Upper lobe of left lung (tissue), 4 donors: ENCODE results near the gene PAK2.

Experiments used
- EP300 ChIP-seq, 4 donors: sonication (generic); formaldehyde crosslinking; IDR thresholded peaks; one replicate each; pipeline ENCODE4 v1.5.1; 2017; ENCODE audit warnings: antibody characterized with exemption in 4 of 4, control low read depth in 2 of 4
- POLR2A ChIP-seq, 4 donors: fragments of 450-650 bp; IDR thresholded peaks; one replicate each; pipeline ENCODE4 v1.5.1; 2016 to 2017; ENCODE audit warnings: antibody characterized with exemption in 4 of 4, mild to moderate bottlenecking in 2 of 4
- POLR2AphosphoS5 ChIP-seq, 2 donors: sonication (generic); formaldehyde crosslinking; IDR thresholded peaks; one replicate each; pipeline ENCODE4 v1.5.1; 2017; ENCODE audit warnings: antibody characterized with exemption in 2 of 2
- TF ChIP-seq, protein P1 (sequence below), 6 experiments: fragments of 450-650 bp in 4 of 6; fragments of 200-600 bp in 2 of 6; sonication (generic) in 2 of 6; IDR thresholded peaks; one replicate each; pipeline ENCODE4 v1.5.1; 2016 to 2019; ENCODE audit warnings: antibody characterized with exemption in 6 of 6

DNA sequence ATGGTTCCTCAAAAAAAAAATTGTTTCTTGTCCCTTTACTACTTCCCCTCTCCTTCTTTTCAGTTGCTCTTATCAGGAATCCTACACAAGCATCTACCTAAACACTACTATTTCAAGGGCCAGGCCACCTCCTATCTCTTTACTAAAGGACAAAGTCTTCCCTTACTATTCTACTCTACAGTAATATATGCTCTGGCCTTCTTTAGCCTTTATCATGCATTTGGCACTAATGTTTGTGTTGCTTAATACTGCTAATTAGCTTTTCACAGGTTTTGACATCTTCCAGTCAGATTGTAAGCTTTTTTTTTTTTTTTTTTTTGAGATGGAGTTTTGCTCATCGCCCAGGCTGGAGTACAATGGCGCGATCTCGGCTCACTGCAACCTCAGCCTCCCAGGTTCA, 32.9 kb upstream of the PAK2 start:
- no peak for TF ChIP-seq EP300 (IDR thresholded peaks at IDR 0.05)
- no peak for TF ChIP-seq POLR2A (IDR thresholded peaks at IDR 0.05)
- TF ChIP-seq, protein P1, sequence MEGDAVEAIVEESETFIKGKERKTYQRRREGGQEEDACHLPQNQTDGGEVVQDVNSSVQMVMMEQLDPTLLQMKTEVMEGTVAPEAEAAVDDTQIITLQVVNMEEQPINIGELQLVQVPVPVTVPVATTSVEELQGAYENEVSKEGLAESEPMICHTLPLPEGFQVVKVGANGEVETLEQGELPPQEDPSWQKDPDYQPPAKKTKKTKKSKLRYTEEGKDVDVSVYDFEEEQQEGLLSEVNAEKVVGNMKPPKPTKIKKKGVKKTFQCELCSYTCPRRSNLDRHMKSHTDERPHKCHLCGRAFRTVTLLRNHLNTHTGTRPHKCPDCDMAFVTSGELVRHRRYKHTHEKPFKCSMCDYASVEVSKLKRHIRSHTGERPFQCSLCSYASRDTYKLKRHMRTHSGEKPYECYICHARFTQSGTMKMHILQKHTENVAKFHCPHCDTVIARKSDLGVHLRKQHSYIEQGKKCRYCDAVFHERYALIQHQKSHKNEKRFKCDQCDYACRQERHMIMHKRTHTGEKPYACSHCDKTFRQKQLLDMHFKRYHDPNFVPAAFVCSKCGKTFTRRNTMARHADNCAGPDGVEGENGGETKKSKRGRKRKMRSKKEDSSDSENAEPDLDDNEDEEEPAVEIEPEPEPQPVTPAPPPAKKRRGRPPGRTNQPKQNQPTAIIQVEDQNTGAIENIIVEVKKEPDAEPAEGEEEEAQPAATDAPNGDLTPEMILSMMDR (IDR thresholded peaks at IDR 0.05) = no peak
- TF ChIP-seq POLR2AphosphoS5 (IDR thresholded peaks at IDR 0.05) = no peak
